IPS-15b (cell line): ENCODE results near the gene NCOR1.
A peak's percentile ranks its signal among the peaks of the same experiment; 100 is the strongest.

Experiments used
- H3K27me3 ChIP-seq: one replicate; pipeline ENCODE4 v1.6.1; 2013; ENCODE audit warnings: low read length; ENCODE audit not compliant: control insufficient read depth, insufficient read depth
- H3K36me3 ChIP-seq: one replicate; pipeline ENCODE4 v1.6.1; 2013; ENCODE audit warnings: low read length; ENCODE audit not compliant: control insufficient read depth, insufficient read depth
- H3K4me1 ChIP-seq: one replicate; pipeline ENCODE4 v1.6.1; 2013; ENCODE audit warnings: mild to moderate bottlenecking, low read length; ENCODE audit not compliant: control insufficient read depth, insufficient read depth
- H3K4me3 ChIP-seq: one replicate; pipeline ENCODE4 v1.5.1; 2013; ENCODE audit warnings: low read depth, low read length
- H3K9ac ChIP-seq: one replicate; pipeline ENCODE4 v1.6.1; 2013; ENCODE audit warnings: low read depth, mild to moderate bottlenecking, low read length
- H3K9me3 ChIP-seq: one replicate; pipeline ENCODE4 v1.6.1; 2013; ENCODE audit warnings: mild to moderate bottlenecking, low read length; ENCODE audit not compliant: control insufficient read depth, insufficient read depth

Gene NCOR1

DNA sequence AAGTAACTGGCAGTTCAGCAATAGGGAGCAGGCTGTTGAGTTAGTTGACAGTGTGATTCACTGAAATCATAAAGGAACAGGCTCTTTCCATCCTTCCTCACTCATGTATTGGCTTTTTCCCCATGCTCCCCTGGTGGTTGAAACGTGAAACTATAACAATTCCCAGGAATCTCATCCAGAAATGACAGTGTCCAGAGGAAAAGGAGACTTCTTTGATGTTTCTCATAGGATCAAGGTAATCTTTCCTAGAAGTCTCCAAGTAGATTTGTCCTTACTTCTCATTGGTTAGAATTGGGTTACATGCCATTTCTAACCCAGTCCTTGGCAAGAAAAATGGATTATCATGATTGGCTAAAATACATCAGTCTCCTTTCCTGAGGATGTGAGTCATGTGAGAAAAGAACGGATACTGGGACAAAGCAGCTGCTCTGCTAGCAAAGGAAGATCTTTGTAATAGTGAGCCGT is 201.4 kb downstream of the NCOR1 start:
- Histone ChIP-seq H3K36me3 (no peaks in the 10 kb centered on the region), H3K4me3 (no peak overlapping the region), H3K27me3 (no peaks in the 10 kb centered on the region), H3K9ac (no peak overlapping the region), H3K4me1 (no peaks in the 10 kb centered on the region), H3K9me3 (no peaks in the 10 kb centered on the region)

DNA sequence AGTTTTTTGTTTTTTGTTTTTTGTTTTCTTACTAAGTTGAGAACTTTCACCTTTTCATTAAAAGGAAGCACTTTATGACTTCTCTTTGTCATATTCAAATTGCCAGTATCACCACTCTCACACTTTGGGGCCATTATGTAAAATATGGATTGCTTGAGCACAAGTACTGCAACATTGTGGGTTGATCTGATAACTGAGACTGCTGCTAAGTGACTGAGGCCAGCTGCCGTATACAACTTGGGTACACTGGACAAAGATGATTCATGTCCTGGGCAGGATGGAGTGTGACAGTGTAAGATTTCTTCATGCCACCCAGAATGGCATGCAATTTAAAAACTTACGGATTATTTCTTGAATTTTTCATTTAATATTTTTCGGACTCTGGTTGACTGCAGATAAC is 207.9 kb downstream of the NCOR1 start:
- Histone ChIP-seq H3K9ac (no peak overlapping the region), H3K9me3 (no peaks in the 10 kb centered on the region), H3K27me3 (no peaks in the 10 kb centered on the region), H3K4me1 (no peaks in the 10 kb centered on the region), H3K4me3 (no peak overlapping the region), H3K36me3 (peaks cover 29% of the 10 kb centered on the region)

DNA sequence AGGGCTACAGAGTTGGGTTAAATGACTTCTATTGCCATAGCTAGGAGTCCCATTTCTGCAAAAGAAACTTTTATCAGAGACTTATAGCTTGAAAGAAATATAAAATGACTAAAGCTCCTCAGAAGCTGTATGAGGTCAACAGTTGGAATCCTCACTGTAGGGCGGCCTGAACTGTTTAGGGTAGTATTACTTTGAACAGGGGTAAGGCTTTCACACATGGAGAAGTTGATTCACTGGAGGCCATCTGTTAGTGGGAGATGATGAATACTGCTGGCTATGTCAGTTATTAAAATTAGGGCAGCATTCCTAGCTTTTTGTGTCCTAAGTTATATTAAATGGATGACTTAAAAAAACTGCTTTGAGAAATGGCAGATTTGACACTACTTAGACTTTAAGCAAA is 209.7 kb downstream of the NCOR1 start:
- Histone ChIP-seq H3K9me3 (no peaks in the 10 kb centered on the region), H3K4me3 (no peak overlapping the region), H3K4me1 (peaks cover 6% of the 10 kb centered on the region), H3K36me3 (peaks cover 32% of the 10 kb centered on the region), H3K27me3 (no peaks in the 10 kb centered on the region), H3K9ac (no peak overlapping the region)

DNA sequence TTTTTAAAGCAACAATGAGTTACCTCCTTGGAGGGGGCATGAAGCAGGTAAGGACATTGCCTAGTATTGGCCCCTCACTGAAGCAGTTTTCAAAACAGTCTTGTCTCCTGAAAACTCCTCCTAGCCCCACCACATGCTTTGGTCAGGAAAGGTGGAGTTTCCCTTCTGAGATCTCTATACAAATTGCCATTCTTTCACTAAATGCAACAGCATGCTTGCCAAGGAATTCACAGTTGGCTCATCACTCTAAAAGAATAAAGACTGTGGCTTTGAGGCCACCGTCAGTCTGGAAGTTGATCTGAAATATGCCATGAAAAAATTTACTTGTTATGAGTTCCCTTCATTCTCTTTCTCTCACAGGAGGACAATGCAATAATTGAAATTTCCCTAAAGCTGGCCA is 211.5 kb downstream of the NCOR1 start:
- H3K4me3 ChIP-seq = no peak overlapping the region
- no peak overlapping the region for H3K9ac ChIP-seq
- H3K9me3 ChIP-seq = no peaks in the 10 kb centered on the region
- H3K4me1 ChIP-seq = peaks cover 6% of the 10 kb centered on the region
- H3K27me3 ChIP-seq = no peaks in the 10 kb centered on the region
- H3K36me3 ChIP-seq = peaks cover 32% of the 10 kb centered on the region

DNA sequence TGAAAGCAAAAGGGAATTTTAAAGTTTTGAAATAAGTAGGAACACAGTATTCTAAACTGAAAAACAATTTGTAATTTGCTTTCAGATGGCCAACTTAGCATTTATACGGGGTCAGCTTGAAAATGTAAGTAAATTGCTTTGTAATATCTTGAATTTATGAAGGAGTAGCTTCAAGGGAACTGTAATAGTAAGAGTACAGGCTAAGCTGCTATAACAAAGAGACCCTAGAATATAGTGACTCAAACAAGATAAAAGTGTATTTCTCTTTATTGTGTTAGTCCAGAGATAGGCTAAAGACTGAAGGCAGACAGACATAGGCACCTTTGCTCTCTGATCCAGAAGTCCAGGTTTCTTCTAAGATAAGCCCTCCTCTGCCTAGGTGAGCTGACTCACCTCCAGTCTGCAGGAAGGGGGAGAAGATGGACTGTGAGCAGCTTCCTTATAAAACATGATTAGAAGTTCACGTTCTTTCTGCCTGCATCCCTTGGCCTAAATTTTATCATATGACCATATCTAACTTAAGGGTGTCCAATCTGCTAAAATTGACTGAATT is 212.6 kb downstream of the NCOR1 start:
- Histone ChIP-seq H3K36me3 (peaks cover 32% of the 10 kb centered on the region), H3K27me3 (no peaks in the 10 kb centered on the region), H3K9ac (no peak overlapping the region), H3K4me3 (no peak overlapping the region), H3K9me3 (no peaks in the 10 kb centered on the region), H3K4me1 (peaks cover 6% of the 10 kb centered on the region)

DNA sequence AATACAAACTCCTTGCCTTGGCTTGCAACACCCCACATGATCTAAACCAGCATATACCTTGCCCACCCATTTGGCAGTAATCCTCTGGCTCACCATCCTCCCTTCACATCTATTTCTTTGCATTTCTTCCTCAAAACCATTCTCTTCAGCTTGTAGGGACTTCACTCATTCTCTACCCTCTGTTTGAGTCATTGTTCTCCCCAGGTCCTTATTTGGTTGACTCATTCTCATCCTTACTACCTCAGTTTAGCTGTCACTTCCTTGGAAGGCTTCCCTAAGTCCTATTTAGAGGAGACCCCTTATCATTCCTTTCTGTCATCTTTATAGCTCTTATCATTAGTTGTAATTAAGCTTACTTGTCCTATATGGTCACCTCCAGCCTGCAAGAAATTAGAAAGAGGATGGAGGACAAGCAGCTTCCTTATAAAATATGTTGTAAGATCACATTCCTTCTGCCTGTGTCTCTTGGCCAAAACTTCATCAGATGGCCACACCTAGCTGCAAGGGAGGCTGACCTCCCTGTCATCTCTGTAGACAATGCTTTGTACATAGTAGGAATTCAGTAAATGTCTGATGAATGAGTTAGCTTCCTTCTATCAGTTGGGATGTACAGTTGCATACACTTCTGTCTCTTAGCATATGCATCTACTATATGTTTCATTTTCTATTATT is 214.0 kb downstream of the NCOR1 start:
- no peak overlapping the region for H3K9ac ChIP-seq

DNA sequence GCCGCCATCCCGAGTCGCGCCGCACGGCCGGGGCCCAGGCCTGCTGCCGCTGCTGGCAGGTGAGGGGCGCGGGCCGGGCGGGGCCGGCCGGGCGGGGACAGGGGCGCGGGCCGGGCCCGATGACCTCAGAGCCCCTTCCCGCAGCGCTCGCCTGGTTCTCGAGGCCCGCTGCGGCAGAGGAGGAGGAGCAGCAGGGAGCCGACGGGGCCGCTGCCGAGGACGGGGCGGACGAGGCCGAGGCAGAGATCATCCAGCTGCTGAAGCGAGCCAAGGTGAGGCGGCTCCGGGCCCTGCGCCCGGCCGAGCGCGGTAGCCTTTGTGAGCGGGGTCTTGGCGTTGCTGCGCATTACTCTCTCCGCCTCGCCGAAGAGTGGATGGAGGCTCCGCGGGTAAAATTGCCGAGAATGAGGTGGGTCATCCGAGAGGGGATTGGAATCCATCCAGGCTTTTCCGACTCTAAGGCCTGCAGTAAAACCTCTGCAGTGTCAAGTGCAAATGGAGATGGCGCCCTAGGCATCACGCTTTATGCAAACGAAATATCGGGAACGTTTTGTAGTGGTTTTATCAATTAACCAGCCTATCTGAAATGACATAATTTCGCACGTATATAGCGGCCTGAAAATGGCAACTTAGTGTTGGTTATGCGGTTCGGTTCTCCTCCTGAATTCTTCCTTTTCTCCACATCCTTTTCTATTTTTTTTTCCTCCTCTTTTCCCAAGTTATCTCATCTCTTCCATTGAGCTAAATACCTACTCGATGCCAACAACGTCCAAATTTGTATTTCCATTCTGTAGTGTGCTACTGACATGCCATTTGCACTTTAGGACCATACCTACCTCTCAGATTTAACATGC is 215.1 kb downstream of the NCOR1 start:
- H3K27me3 ChIP-seq = no peaks in the 10 kb centered on the region
- peak overlapping the region; percentile 82 for H3K9ac ChIP-seq
- no peaks in the 10 kb centered on the region for H3K9me3 ChIP-seq
- peaks cover 27% of the 10 kb centered on the region for H3K36me3 ChIP-seq
- peaks cover 6% of the 10 kb centered on the region for H3K4me1 ChIP-seq
- peak overlapping the region; percentile 87 for H3K4me3 ChIP-seq

More for the DNA sequence above, 214.0 kb downstream of the NCOR1 start:
- Histone ChIP-seq H3K9me3 (no peaks in the 10 kb centered on the region), H3K4me1 (peaks cover 6% of the 10 kb centered on the region), H3K4me3 (peak overlapping the region; percentile 87), H3K36me3 (peaks cover 32% of the 10 kb centered on the region), H3K27me3 (no peaks in the 10 kb centered on the region)

DNA sequence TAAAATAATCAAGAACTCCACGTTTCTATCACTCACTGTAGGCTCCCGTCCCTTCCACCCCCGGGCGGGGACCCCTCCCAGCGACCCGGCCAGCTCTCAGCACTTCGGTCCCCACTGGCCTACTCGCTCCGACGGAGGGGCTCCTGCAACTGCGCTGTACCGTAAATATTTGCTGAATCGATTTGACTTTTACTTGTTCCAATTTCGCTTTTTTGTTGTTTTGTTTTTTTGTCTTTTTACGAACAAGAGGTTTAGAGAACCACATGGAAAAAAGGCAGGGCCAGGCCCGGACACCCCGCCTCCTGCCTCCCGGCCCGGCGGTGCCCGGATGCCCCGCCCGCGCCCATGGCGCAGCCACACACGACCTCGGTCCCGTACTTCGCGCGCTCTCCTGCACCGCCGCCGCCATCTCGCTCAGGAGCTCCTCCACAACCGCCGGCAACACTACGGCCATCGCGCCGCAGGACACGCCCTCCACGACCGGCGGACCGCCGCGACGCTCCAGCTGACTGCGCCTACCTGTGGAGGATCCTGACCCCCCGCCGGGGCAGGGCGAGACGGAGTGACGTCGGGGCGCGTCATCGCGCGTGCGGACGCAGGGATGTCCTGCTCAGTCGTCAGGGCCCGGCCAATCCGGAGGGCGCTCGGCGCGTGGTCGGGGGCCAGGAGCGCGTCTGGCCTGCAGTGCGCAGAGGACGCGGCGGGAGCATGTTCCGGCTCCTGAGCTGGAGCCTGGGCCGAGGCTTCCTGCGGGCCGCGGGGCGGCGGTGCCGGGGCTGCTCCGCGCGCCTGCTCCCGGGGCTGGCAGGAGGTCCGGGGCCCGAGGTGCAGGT is 216.0 kb downstream of the NCOR1 start, which contains the start of the genes TTC19 and ZSWIM7:
Gene TTC19, plus strand, starts transcription at position 684 of the 833 bp plus-strand sequence. Its CDS starts 25 bp downstream, at position 709.
Gene ZSWIM7, minus strand, starts transcription at position 564 of the 833 bp plus-strand sequence. Its CDS starts 110 bp downstream, at position 454.
- H3K36me3 ChIP-seq = peaks cover 21% of the 10 kb centered on the region
- H3K9me3 ChIP-seq = no peaks in the 10 kb centered on the region
- no peaks in the 10 kb centered on the region for H3K27me3 ChIP-seq
- H3K4me3 ChIP-seq = peak within 1 kb of the TSS; percentile 87
- H3K9ac ChIP-seq = peak within 1 kb of the TSS; percentile 82
- peaks cover 6% of the 10 kb centered on the region for H3K4me1 ChIP-seq

DNA sequence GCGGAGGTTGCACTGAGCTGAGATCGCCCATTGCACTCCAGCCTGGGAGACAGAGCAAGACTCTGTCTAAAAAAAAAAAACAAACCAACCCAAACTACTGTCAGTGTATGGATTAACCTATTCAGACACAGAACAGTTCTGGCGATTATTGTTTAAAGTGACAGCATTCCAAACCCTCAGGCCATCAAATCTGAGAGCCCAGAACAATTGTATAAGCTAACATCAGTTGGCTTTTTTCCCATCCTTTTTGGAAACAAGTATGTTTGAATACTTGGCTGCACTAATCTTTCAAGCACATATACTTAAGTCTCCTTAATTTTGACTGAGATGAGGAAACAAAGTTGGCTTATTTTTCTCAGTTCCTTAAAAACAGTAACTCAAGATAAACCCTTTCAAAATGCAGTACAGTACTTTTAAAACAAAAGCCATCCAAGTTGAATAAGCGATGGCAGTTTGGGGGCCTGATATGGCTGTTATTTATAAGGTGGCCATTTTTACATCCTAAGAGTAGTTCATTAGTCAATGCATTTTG is 217.2 kb downstream of the NCOR1 start:
- Histone ChIP-seq H3K9ac (no peak overlapping the region), H3K9me3 (no peaks in the 10 kb centered on the region), H3K4me3 (no peak overlapping the region), H3K4me1 (peaks cover 6% of the 10 kb centered on the region), H3K36me3 (peaks cover 9% of the 10 kb centered on the region), H3K27me3 (no peaks in the 10 kb centered on the region)

DNA sequence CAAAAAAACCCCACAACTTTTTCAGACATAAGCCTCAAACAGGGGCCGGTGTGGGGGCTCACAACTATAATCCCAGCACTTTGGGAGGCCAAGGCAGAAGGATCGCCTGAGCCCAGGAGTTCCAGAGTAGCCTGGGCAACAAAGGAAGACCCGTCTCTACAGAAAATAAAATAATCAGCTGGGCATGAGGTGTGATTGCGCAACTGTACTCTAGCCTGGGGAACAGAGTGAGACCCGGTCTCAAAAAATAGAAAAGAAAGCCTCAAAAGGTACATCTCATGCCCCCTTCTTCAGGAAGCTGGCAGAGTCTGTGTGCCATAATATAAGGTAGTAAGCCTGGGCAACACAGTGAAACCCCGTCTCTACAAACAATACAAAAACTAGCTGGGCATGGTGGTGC is 219.0 kb downstream of the NCOR1 start:
- Histone ChIP-seq H3K9ac (no peak overlapping the region), H3K9me3 (no peaks in the 10 kb centered on the region), H3K27me3 (no peaks in the 10 kb centered on the region), H3K4me1 (peaks cover 5% of the 10 kb centered on the region), H3K4me3 (no peak overlapping the region), H3K36me3 (no peaks in the 10 kb centered on the region)
